Measurements from ENCODE around the gene DGKG.

GRCh38 chr3:186275436-186275835 is 86.6 kb downstream of the DGKG start:
- TF ChIP-seq POLR2AphosphoS5 (IDR thresholded peaks at IDR 0.05) = no peak
- no peak for TF ChIP-seq POLR2A (IDR thresholded peaks at IDR 0.05)
- TF ChIP-seq CTCF (IDR thresholded peaks at IDR 0.05) = no peak

Measured in suprapubic skin (tissue), 4 donors.